Measurements from ENCODE around the gene ZMIZ1. TPM values are rescaled to one million over a fixed set of nuclear protein-coding genes. Genes with fewer than 3 reads are reported as not detected.

The ZMIZ1 gene
- total RNA-seq, 6 experiments from 2014 or later, result 38.6 to 60.3 (median 51.2) TPM

DNA sequence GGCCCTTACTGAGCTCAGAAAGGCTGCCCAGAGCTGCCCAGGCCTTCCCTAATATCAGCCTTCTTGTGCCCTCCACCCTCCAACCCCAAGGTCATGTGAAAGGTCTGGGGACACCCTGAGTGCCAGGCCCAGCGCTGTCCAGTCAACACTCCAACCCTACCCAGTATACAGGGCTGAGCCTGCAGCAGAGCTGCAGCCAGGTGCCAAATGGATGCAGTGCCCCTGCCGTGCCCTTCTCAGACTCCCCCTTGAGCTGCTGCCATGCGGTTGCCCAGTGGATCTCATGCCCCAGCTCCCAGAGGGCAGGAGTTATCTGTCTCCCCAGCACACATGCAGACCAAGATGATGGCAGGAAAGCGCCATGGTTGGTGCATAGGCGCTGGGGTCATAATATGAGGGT is 61.5 kb downstream of the ZMIZ1 start:
- H3K4me1 Mint-ChIP-seq (ENCODE audit: low read depth), result peaks cover 72% of the 10 kb centered on the region
- TF ChIP-seq, protein P1, sequence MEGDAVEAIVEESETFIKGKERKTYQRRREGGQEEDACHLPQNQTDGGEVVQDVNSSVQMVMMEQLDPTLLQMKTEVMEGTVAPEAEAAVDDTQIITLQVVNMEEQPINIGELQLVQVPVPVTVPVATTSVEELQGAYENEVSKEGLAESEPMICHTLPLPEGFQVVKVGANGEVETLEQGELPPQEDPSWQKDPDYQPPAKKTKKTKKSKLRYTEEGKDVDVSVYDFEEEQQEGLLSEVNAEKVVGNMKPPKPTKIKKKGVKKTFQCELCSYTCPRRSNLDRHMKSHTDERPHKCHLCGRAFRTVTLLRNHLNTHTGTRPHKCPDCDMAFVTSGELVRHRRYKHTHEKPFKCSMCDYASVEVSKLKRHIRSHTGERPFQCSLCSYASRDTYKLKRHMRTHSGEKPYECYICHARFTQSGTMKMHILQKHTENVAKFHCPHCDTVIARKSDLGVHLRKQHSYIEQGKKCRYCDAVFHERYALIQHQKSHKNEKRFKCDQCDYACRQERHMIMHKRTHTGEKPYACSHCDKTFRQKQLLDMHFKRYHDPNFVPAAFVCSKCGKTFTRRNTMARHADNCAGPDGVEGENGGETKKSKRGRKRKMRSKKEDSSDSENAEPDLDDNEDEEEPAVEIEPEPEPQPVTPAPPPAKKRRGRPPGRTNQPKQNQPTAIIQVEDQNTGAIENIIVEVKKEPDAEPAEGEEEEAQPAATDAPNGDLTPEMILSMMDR (IDR thresholded peaks at IDR 0.05), result no peak
- no peaks in the 10 kb centered on the region; the same call in 1 of the 2 replicates for H3K27me3 Mint-ChIP-seq (ENCODE audit: insufficient read depth)
- H3K9me3 Mint-ChIP-seq, result no peaks in the 10 kb centered on the region
- H3K36me3 Mint-ChIP-seq (ENCODE audit: low read depth), result peaks cover 24% of the 10 kb centered on the region
- no peak overlapping the region; the same call in 1 of the 2 replicates for H3K4me3 Mint-ChIP-seq
- H3K27ac Mint-ChIP-seq, result peak overlapping the region; percentile 72
- DNase-seq, result no peak

DNA sequence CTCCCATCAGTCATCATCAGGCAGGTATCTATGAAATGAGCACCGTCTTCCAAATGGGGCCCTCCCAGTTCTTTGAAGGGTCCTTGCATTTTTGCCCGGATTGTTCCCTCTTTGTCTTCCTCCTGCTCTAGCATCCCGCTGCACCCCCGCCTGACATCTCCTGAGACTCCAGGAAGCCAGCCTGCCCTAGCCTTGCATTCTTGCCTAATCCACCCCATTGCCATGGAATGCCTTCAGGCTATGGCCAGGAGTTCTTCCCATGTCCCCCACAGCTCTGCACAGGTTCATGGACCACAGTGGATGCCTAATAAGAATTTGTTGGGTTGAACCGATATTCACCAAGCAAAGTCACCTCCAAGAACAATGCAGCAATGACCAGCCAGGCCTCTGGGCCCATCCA is 62.1 kb downstream of the ZMIZ1 start:
- Mint-ChIP-seq H3K4me1 (ENCODE audit: low read depth) (peaks cover 77% of the 10 kb centered on the region), H3K36me3 (ENCODE audit: low read depth) (peaks cover 24% of the 10 kb centered on the region), H3K27me3 (ENCODE audit: insufficient read depth) (no peaks in the 10 kb centered on the region; the same call in 1 of the 2 replicates), H3K4me3 (peak overlapping the region; percentile 49; the same call in 1 of the 2 replicates), H3K9me3 (no peaks in the 10 kb centered on the region), H3K27ac (peak overlapping the region; percentile 72)
- TF ChIP-seq, protein P1 (IDR thresholded peaks at IDR 0.05), result no peak
- DNase-seq, result no peak

DNA sequence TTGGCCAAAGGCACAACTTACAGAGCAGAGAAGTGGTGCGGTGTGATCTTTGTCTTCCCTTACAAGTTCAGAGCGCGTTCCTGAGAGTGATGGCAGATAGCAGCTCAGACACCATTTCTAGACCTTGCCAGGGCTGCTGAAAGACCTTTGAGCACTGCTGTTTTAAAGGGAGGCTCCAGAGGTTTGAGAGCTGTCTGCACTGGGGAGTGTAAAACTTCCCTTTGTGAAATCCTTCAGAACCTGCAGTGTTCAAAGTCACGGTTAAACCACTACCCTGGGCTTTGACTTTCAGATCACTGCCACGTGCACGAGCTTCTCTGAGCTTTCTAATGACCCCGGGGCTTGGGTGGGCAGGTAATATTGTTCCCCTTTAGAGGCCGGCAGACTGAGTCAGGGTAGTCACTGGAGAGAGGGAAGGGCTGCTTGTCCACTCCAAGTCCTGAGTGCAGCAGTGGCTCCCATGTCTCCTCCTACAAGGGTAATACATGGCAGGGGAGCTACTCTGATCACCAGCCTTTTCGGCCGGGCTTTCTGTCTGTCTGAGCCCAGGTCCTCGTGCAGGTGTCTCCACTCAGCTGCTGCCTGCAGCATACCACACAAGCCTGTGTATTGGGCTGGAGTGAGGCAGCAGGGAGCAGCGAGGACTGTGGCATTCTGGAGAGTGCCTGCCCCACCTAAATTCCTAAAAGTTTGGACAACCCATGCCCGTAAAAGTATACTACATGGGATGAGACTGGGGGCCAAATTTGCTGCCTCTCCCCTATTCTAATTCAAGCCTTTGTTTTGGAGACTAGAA is 63.3 kb downstream of the ZMIZ1 start:
- no peak for DNase-seq
- H3K4me3 Mint-ChIP-seq, result no peak overlapping the region
- TF ChIP-seq, protein P1 (IDR thresholded peaks at IDR 0.05), result no peak
- peaks cover 78% of the 10 kb centered on the region for H3K4me1 Mint-ChIP-seq (ENCODE audit: low read depth)
- H3K27ac Mint-ChIP-seq, result peak overlapping the region; percentile 45
- peaks cover 28% of the 10 kb centered on the region for H3K36me3 Mint-ChIP-seq (ENCODE audit: low read depth)
- H3K9me3 Mint-ChIP-seq, result no peaks in the 10 kb centered on the region
- peaks cover 4% of the 10 kb centered on the region for H3K27me3 Mint-ChIP-seq (ENCODE audit: insufficient read depth)

DNA sequence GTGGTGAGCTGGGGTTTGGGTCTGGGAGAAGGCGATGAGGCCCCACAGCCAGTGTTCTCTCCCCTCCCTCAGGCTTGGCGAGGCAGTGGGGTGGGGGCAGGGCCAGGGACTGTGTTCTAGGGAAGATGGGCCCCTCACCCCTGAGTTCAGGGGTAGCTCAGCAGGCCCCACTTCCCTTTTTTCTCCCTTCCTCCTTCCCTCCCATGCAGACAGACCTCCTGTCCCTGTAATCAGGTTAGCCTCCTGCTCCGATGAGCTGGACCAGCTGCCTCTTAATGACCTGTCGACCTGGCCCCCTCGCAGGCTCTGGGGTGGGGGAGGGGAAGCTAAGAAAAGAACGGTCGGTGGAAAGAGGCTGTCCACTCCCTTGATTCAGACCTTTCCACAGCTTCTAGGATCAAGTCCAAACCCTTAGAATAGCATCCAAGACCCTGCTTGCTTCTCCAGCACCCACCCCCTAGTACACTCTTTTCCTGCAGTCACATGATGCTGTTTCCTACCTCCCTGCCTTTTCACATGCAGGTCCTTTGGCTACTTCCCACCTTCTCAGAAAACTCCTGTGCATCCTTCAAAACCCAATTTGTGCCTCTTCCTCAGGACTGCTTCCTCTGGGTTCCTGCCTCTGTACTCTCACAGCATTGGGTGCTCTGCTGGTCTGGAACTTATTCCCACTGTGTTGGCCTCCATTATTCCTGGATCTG is 64.1 kb downstream of the ZMIZ1 start:
- Mint-ChIP-seq H3K4me1 (ENCODE audit: low read depth) (peaks cover 78% of the 10 kb centered on the region), H3K36me3 (ENCODE audit: low read depth) (peaks cover 28% of the 10 kb centered on the region), H3K27me3 (ENCODE audit: insufficient read depth) (peaks cover 4% of the 10 kb centered on the region; the same call in 1 of the 2 replicates), H3K27ac (peak overlapping the region; percentile 53), H3K4me3 (no peak overlapping the region), H3K9me3 (no peaks in the 10 kb centered on the region)
- TF ChIP-seq, protein P1 (IDR thresholded peaks at IDR 0.05), result no peak
- no peak for DNase-seq

DNA sequence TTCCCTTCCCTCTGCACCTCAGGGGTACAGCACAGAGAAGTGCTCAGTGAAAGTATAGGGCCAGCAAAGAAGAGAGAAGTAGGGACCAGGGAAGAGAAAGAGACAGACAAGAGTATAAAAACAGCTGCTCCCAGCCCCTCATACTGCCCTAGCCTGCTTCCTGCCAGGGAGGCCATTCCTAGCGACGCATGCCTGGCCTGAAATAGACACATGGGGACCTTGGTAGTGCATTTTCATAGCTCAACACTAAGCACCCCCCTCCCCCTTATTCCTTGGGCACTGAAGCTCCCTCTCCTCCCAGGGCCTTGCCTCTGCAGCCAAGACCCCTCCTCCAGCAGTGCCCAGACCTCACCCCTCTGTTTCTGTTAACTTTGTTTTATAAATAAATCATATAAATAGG is 64.7 kb downstream of the ZMIZ1 start:
- H3K36me3 Mint-ChIP-seq (ENCODE audit: low read depth), result peaks cover 24% of the 10 kb centered on the region
- DNase-seq, result no peak
- H3K4me3 Mint-ChIP-seq, result no peak overlapping the region
- peaks cover 4% of the 10 kb centered on the region; the same call in 1 of the 2 replicates for H3K27me3 Mint-ChIP-seq (ENCODE audit: insufficient read depth)
- H3K27ac Mint-ChIP-seq, result peak overlapping the region; percentile 53
- H3K9me3 Mint-ChIP-seq, result no peaks in the 10 kb centered on the region
- peaks cover 78% of the 10 kb centered on the region for H3K4me1 Mint-ChIP-seq (ENCODE audit: low read depth)
- TF ChIP-seq, protein P1 (IDR thresholded peaks at IDR 0.05), result no peak

All from HFFc6 (cell line).